Heart left ventricle (tissue), 16 donors: Measurements from ENCODE around the gene DRC3. TPM values are rescaled to one million over a fixed set of nuclear protein-coding genes. Genes with fewer than 3 reads are reported as not detected.

Experiments used
- ATAC-seq, 4 donors: fragments of 200-7000 bp; cut with Tn5 transposase; one replicate each; pipeline ENCODE4 v1.9.1; 2020 to 2022; ENCODE audit warnings: moderate library complexity in 4 of 4, mild to moderate bottlenecking in 3 of 4, moderate number of reproducible peaks in 1 of 4
- DNase-seq, 5 donors: peaks; one replicate each; pipeline ENCODE4 v3.0.0-alpha.2; 2020
- H3K27ac ChIP-seq, 12 donors: fragments of 200-600 bp; sonication (generic) in 4 of 12; one replicate each; pipeline versions ENCODE4 v1.5.0 to v1.8.0; 2016 to 2022; ENCODE audit warnings: mild to moderate bottlenecking in 2 of 12
- H3K27me3 ChIP-seq, 9 donors: fragments of 200-600 bp; sonication (generic) in 2 of 9; one replicate each; pipeline versions ENCODE4 v1.5.1 to v1.8.0; 2016 to 2022; ENCODE audit warnings: mild to moderate bottlenecking in 3 of 9
- H3K36me3 ChIP-seq, 9 donors: fragments of 200-600 bp; sonication (generic) in 2 of 9; one replicate each; pipeline versions ENCODE4 v1.5.0 to v1.8.0; 2018 to 2022; ENCODE audit warnings: mild to moderate bottlenecking in 2 of 9
- H3K4me1 ChIP-seq, 12 donors: fragments of 200-600 bp; sonication (generic) in 4 of 12; one replicate each; pipeline versions ENCODE4 v1.5.0 to v1.8.0; 2016 to 2022; ENCODE audit warnings: mild to moderate bottlenecking in 3 of 12
- H3K4me3 ChIP-seq, 12 donors: fragments of 200-600 bp; sonication (generic) in 4 of 12; one replicate each; pipeline versions ENCODE4 v1.5.0 to v1.8.0; 2017 to 2022; ENCODE audit warnings: mild to moderate bottlenecking in 9 of 12, moderate library complexity in 4 of 12
- H3K9me3 ChIP-seq, 12 donors: fragments of 200-600 bp; sonication (generic) in 4 of 12; one replicate each; pipeline versions ENCODE4 v1.5.0 to v1.8.0; 2016 to 2022; ENCODE audit warnings: mild to moderate bottlenecking in 1 of 12
- POLR2A ChIP-seq, 2 donors: fragments of 450-650 bp; IDR thresholded peaks; one replicate each; pipeline ENCODE4 v1.6.1; 2017; ENCODE audit warnings: antibody characterized with exemption in 2 of 2, mild to moderate bottlenecking in 2 of 2, moderate library complexity in 2 of 2
- WGBS, 4 donors: extraction: QIAGEN DNeasy Blood & Tissue Kit in 2 of 4; methylation state at CpG; one replicate each; pipeline versions ENCODE4 v1.1.5 to v1.1.7; 2013 to 2018; 5-methylcytosine and 5-hydroxymethylcytosine counted together
- intact Hi-C, 10 donors: fragments of 100-400 bp; cut with DNase I; formaldehyde crosslinking; loops; one replicate each; pipeline versions ENCODE4 v1.11.1 to v1.14.2; 2022
- polyA plus RNA-seq, 2 donors: library from polyadenylated mRNA; stranded (reverse); fragments of 200-250 nt; gene quantifications; one replicate each; pipeline ENCODE4 v1.2.3, GENCODE V29; 2013
- total RNA-seq, 9 donors: library from RNA; depleted of rRNA in 2 of 9; stranded (reverse); fragments of >200 nt in 2 of 9; fragmentation: NEBNext Ultra II Directional in 3 of 9; extraction: Animal tissue kit (Norgen Biotek cat#: 25700) in 3 of 9; gene quantifications; one replicate each; pipeline versions ENCODE4 v1.1.0 to v1.2.4, GENCODE V29; 2016 to 2023
- TF ChIP-seq, protein P1 (sequence below), 12 donors: fragments of 200-600 bp; sonication (generic) in 4 of 12; IDR thresholded peaks; one replicate each; pipeline versions ENCODE4 v1.5.0 to v1.8.0; 2018 to 2022; ENCODE audit warnings: antibody characterized with exemption in 12 of 12, mild to moderate bottlenecking in 5 of 12
- donor health status: ischemic (EF 13 %, LVEDD 7.1; RV severe dilation, severe dysfunction).
- donor health status: healthy with polysubstance abuse.
- donor health status: DM: no; HTN: yes; CAD: no.
- donor health status: DM: no; HTN: no; CAD: no.
- donor health status: ischemic (EF 25% LVEDD 6.9; RV normal size, moderate dysfunction).
- donor health status: ischemic (EF 25% LVEDD 5.7; RV mildly dilated, moderate dysfunction).
- donor health status: healthy.
- donor health status: DM: yes; HTN: yes; CAD: no.
- donor health status: ischemic (EF 35%, LVEDD 5.7; RV mildly dilated, moderate dysfunction).
- donor health status: nonischemic (EF 11% LVEDD 7.7; RV severe dilation, severe dysfunction).
- donor health status: DM: yes; HTN: yes; CAD: no.
- donor health status: PGD.
- donor health status: ischemic (EF 29% LVEDD 5.4; RV normal size, mild dysfunction).
- donor health status: nonischemic (EF 23%, LVEDD 6.1; RV moderate dilation, normal function).

Gene DRC3
- total and polyA plus RNA-seq, 11 donors = 0.42 to 3.7 (median 1.00) TPM

DNA sequence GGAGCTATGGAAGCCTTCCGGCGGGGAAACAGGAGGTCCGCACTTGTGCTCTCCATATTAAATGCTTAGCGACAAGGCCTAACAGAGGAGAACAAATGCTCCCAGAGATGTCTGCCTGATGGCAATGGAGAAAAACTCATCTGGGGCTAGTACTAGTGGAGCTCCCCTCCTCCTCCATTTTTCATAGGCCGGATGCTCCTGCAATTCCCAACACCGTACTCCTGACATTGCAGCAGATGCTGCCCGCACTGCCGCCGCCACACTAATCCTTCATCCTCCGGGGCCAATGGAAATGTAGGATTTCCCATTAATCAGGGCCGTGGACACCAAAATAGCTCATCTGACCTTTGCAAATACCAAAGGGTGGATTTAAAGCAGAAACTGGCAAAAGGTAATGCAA lies 27.9 kb upstream of the DRC3 start:
- DNase-seq = no peak
- peaks cover 3 to 86% (median 46%) of the 10 kb centered on the region in 12 donors for H3K4me1 ChIP-seq
- no peaks in the 10 kb centered on the region for H3K9me3 ChIP-seq
- no peak for ATAC-seq
- intact Hi-C loops = no loop called here
- H3K27ac ChIP-seq = peak overlapping the region in 1 of 12 donors; percentile 40
- H3K27me3 ChIP-seq = no peaks in the 10 kb centered on the region
- no peak overlapping the region for H3K4me3 ChIP-seq
- H3K36me3 ChIP-seq = no peaks in the 10 kb centered on the region
- TF ChIP-seq, protein P1, sequence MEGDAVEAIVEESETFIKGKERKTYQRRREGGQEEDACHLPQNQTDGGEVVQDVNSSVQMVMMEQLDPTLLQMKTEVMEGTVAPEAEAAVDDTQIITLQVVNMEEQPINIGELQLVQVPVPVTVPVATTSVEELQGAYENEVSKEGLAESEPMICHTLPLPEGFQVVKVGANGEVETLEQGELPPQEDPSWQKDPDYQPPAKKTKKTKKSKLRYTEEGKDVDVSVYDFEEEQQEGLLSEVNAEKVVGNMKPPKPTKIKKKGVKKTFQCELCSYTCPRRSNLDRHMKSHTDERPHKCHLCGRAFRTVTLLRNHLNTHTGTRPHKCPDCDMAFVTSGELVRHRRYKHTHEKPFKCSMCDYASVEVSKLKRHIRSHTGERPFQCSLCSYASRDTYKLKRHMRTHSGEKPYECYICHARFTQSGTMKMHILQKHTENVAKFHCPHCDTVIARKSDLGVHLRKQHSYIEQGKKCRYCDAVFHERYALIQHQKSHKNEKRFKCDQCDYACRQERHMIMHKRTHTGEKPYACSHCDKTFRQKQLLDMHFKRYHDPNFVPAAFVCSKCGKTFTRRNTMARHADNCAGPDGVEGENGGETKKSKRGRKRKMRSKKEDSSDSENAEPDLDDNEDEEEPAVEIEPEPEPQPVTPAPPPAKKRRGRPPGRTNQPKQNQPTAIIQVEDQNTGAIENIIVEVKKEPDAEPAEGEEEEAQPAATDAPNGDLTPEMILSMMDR (IDR thresholded peaks at IDR 0.05) = no peak
- TF ChIP-seq POLR2A (IDR thresholded peaks at IDR 0.05) = no peak
- 85 to 93% (median 91%) methylated on average over 7 to 11 of the region's 11 CpGs for WGBS, 4 donors

DNA sequence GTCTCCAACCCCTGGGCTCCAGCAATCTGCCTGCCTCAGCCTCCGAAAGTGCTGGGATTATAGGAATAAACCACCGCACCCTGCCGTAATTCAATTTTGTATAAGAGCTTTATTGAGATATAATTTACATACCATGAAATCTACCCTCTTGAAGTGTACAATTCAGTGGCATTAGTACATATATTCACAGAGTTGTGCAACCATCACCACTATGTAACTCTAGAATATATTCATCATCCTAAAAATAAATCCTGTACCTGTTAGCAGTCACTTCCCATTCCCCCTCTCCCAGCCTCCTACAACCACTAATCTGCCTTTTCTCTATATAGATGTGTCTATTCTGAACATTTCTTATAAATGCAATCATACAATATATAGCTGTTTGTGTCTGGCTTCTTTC lies 26.6 kb upstream of the DRC3 start:
- Histone ChIP-seq H3K27ac (no peak overlapping the region), H3K4me3 (no peak overlapping the region), H3K9me3 (no peaks in the 10 kb centered on the region), H3K36me3 (no peaks in the 10 kb centered on the region), H3K27me3 (no peaks in the 10 kb centered on the region), H3K4me1 (peaks cover 0 to 78% (median 36%) of the 10 kb centered on the region in 12 donors)
- TF ChIP-seq, protein P1 (IDR thresholded peaks at IDR 0.05) = no peak
- no peak for TF ChIP-seq POLR2A (IDR thresholded peaks at IDR 0.05)
- ATAC-seq = no peak
- WGBS, 4 donors = 64 to 83% (median 73%) methylated on average over 3 of the region's 3 CpGs
- no peak for DNase-seq
- intact Hi-C loops = no loop called here

DNA sequence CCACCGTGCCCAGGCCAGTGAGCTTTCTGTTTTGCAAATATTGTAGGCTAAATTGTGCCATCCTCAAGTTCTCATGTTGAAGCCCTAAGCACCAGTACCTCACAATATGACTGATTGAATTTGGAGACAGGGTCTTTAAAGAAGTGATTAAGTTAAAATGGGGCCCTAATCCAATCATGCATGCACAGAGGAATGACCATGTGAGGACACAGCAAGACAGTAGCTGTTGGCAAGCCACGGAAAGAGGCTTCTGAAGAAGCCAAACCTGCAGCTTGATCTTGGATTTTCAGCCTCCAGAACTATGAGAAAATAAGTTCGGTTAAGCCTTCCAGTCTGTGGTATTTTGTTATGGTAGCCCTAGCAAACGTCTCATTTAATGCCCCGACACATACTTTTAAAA lies 25.4 kb upstream of the DRC3 start:
- Histone ChIP-seq H3K4me1 (peaks cover 0 to 65% (median 27%) of the 10 kb centered on the region in 12 donors), H3K9me3 (no peaks in the 10 kb centered on the region), H3K27ac (no peak overlapping the region), H3K27me3 (no peaks in the 10 kb centered on the region), H3K36me3 (no peaks in the 10 kb centered on the region), H3K4me3 (no peak overlapping the region)
- intact Hi-C loops = no loop called here
- TF ChIP-seq POLR2A (IDR thresholded peaks at IDR 0.05) = no peak
- TF ChIP-seq, protein P1 (IDR thresholded peaks at IDR 0.05) = no peak
- 75 to 88% (median 82%) methylated on average over 5 of the region's 5 CpGs for WGBS, 4 donors
- DNase-seq (no peak), ATAC-seq (no peak)

DNA sequence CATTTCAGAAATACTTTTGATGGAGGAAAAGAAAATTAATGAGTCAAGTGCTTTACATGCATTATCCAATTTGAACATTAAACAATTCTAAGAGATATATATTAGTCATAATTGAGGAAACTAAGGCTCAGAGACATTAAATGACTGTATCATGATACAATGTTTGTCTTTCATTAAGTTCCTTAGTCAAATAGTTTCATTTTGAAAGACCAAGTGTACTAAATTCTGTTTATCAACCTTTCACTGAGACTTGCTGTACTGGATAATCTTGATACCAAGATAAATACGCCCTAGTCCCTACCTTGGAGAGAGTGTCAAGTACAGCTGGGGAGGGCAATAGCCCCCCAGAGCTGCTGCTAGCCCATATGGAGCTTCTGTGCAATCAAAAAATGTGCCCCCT lies 24.7 kb upstream of the DRC3 start:
- intact Hi-C loops = no loop called here
- DNase-seq (no peak), ATAC-seq (no peak)
- H3K4me1 ChIP-seq = peaks cover 0 to 62% (median 21%) of the 10 kb centered on the region in 12 donors
- no peaks in the 10 kb centered on the region for H3K9me3 ChIP-seq
- H3K27me3 ChIP-seq = no peaks in the 10 kb centered on the region
- no peaks in the 10 kb centered on the region for H3K36me3 ChIP-seq
- no peak overlapping the region for H3K4me3 ChIP-seq
- TF ChIP-seq POLR2A (IDR thresholded peaks at IDR 0.05) = no peak
- TF ChIP-seq, protein P1 (IDR thresholded peaks at IDR 0.05) = no peak
- H3K27ac ChIP-seq = no peak overlapping the region
- 80 to 95% (median 87%) methylated on average over 1 of the region's 1 CpG for WGBS, 4 donors
